Brain microvascular endothelial cell (primary cell): Measurements from ENCODE around the gene MPC1L.
A peak's percentile ranks its signal among the peaks of the same experiment; 100 is the strongest.

Experiments used
- DNase-seq: peaks from one replicate; pipeline ENCODE4 v3.0.0-alpha.2; 2020
- H3K27ac ChIP-seq: fragments of 250-450 bp; sonication (Bioruptor Pico); 2 replicates; pipeline ENCODE4 v1.5.1; 2020; ENCODE audit warnings: mild to moderate bottlenecking, moderate library complexity
- H3K27me3 ChIP-seq: fragments of 250-450 bp; sonication (Bioruptor Pico); replicated peaks from 2 replicates; pipeline ENCODE4 v1.5.1; 2020; ENCODE audit warnings: mild to moderate bottlenecking
- H3K36me3 ChIP-seq: fragments of 250-450 bp; sonication (Bioruptor Pico); replicated peaks from 2 replicates; pipeline ENCODE4 v1.5.1; 2020; ENCODE audit warnings: mild to moderate bottlenecking
- H3K4me3 ChIP-seq: 2 replicates; pipeline ENCODE4 v1.5.1; 2011; ENCODE audit warnings: low read depth, mild to moderate bottlenecking, control low read depth, low read length, moderate library complexity
- in situ Hi-C: cut with HindIII; loops from 2 replicates; pipeline ENCODE4 v1.10.0; 2017; ENCODE audit warnings: low sequenced_read_pairs, low pct_ligation_motif_present
- TF ChIP-seq, protein P1 (sequence below): IDR thresholded peaks from 2 replicates; pipeline ENCODE4 v1.5.1; 2011; ENCODE audit warnings: low read depth, mild to moderate bottlenecking, moderate library complexity, low read length, control low read depth, inconsistent platforms; ENCODE audit errors: missing control alignments

MPC1L gene

DNA sequence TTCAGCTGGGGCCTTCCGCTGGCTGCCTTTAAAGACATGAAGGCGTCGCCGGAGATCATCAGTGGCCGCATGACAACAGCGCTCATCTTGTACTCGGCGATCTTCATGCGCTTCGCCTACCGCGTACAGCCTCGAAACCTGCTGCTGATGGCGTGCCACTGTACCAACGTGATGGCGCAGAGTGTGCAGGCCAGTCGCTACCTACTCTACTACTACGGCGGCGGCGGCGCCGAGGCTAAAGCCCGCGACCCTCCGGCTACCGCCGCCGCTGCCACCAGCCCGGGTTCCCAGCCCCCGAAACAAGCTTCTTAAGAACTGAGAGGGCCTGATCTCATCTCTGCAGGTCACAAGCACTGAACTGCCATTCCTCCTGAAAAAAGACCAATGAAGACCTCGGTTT lies 437 bp downstream of the MPC1L start:
- Histone ChIP-seq H3K27ac (no peak overlapping the region), H3K36me3 (peaks cover 4% of the 10 kb centered on the region), H3K4me3 (no peak overlapping the region), H3K27me3 (no peaks in the 10 kb centered on the region)
- no peak for DNase-seq
- in situ Hi-C loops, result no loop called here
- TF ChIP-seq, protein P1, sequence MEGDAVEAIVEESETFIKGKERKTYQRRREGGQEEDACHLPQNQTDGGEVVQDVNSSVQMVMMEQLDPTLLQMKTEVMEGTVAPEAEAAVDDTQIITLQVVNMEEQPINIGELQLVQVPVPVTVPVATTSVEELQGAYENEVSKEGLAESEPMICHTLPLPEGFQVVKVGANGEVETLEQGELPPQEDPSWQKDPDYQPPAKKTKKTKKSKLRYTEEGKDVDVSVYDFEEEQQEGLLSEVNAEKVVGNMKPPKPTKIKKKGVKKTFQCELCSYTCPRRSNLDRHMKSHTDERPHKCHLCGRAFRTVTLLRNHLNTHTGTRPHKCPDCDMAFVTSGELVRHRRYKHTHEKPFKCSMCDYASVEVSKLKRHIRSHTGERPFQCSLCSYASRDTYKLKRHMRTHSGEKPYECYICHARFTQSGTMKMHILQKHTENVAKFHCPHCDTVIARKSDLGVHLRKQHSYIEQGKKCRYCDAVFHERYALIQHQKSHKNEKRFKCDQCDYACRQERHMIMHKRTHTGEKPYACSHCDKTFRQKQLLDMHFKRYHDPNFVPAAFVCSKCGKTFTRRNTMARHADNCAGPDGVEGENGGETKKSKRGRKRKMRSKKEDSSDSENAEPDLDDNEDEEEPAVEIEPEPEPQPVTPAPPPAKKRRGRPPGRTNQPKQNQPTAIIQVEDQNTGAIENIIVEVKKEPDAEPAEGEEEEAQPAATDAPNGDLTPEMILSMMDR, result no peak

DNA sequence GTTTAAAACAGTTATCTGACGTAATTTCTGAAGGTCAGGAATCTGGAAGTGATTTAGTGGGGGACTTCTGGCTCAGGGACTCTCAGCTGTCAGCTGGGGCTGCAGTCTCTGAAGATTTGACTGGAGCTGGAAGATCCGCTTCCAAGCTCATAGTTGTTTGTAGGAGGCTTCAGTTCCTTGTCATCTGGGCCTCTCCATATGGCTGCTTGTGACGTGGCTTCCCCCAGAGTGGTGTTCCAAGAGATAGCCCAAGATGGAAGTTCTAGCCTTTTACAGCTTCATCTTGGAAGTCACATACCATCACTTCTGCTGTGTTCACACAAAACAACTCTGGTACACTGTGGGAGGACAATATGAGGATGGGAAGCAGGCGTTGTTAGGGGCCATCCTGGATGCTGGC lies 2.1 kb downstream of the MPC1L start:
- TF ChIP-seq, protein P1, result no peak
- H3K27me3 ChIP-seq, result no peaks in the 10 kb centered on the region
- no peak overlapping the region for H3K27ac ChIP-seq
- H3K4me3 ChIP-seq, result no peak overlapping the region
- H3K36me3 ChIP-seq, result peaks cover 6% of the 10 kb centered on the region
- no peak for DNase-seq
- in situ Hi-C loops, result no loop called here

DNA sequence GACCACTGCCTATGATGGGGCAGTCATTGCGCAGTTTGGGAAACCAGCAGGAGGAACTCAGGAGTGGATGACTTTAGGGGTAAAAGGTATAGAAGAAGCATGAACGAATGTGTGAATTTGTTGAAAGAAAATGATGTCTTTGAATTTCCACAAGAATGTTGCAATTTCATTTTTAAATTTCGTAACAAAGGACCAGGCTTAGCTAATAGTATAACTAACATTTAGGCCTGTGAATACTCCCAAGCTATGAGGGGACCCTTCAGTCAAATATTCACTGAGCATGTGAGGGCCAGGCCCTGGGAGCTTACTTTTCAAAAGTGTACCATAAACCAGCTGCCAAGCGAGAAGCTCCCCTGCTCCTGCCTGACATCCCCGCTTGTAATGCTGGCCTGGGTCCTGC lies 5.3 kb downstream of the MPC1L start:
- no peak overlapping the region for H3K4me3 ChIP-seq
- H3K27ac ChIP-seq, result no peak overlapping the region
- TF ChIP-seq, protein P1, result no peak
- H3K27me3 ChIP-seq, result no peaks in the 10 kb centered on the region
- DNase-seq, result no peak
- peaks cover 19% of the 10 kb centered on the region for H3K36me3 ChIP-seq
- in situ Hi-C loops, result no loop called here

DNA sequence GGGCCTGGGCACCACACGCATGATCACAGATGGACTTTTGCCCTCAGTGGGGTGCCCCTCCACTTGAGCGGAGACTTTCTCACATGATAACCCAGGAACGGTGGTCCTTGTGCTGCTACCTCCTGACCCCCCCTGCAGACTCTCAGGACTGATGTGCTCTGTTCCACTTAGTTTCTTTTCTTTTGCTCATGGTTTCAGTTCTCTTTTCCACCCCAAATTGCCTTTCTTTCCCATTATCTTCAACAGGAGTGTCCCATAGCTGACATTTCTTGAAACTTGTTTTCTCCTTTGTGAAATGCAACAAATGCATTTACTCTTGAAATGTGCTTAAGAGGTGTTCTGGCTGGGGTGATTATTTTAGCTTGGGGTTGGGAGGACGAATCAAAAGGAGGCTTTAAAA lies 9.0 kb downstream of the MPC1L start:
- no peak overlapping the region for H3K27ac ChIP-seq
- no peak for DNase-seq
- H3K4me3 ChIP-seq, result no peak overlapping the region
- in situ Hi-C loops, result no loop called here
- TF ChIP-seq, protein P1, result no peak
- no peaks in the 10 kb centered on the region for H3K27me3 ChIP-seq
- peaks cover 35% of the 10 kb centered on the region for H3K36me3 ChIP-seq

DNA sequence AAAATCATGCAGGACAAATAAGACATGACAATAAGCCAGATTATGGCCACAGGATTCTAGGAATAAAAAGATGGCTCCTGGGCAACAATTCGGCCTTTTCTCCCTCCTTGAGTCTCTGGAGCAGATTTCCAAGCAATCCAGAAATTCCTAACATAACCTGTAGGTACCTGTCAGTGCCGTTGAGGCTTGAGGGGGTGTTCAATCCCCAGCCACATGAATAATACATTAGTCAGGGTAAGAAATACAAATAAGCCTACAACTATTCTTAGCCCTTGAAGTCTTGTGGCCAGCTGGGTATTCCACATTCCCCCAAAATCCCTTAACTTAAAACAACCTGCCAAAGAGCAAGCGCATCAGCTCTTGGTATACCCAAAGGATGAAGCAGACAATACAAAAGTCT lies 14.5 kb downstream of the MPC1L start:
- no peak for DNase-seq
- in situ Hi-C loops, result no loop called here
- Histone ChIP-seq H3K27ac (no peak overlapping the region), H3K36me3 (peaks cover 25% of the 10 kb centered on the region), H3K27me3 (no peaks in the 10 kb centered on the region), H3K4me3 (no peak overlapping the region)
- TF ChIP-seq, protein P1, result no peak

DNA sequence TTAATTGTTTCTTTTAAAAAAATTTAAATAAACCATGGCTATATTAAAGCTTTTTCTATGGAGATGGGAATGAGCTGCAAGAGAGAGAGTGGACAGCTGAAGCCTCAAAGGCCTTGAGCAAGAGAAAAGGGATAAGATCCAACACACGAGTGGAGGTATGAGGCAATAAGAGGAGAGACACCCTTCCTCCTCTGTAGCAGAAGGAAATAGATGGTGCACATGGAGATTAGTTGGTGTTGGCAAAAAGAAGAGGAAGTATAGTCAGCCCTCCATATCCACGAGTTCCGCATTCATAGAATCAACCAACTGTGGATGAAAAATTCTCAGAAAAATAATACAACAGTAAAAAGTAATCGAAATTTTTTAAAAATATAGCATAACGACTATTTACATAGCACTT lies 20.9 kb downstream of the MPC1L start:
- no peaks in the 10 kb centered on the region for H3K36me3 ChIP-seq
- in situ Hi-C loops, result no loop called here
- DNase-seq, result peak; percentile 2
- no peaks in the 10 kb centered on the region for H3K27me3 ChIP-seq
- TF ChIP-seq, protein P1, result no peak
- H3K4me3 ChIP-seq, result no peak overlapping the region
- peak overlapping the region; percentile 60 for H3K27ac ChIP-seq
